Prostate gland (tissue), 2 donors: ENCODE measurements around the gene NPIPB12.
A peak's percentile ranks its signal among the peaks of the same experiment; 100 is the strongest.
"Not testable (repeated sequence)": the region's sequence is repeated elsewhere in the genome, so short reads cannot be mapped to it uniquely, and the experiment has no call there.

Experiments used
- CTCF ChIP-seq, 4 experiments: fragments of 200-600 bp in 2 of 4; fragments of 450-650 bp in 2 of 4; sonication (generic) in 2 of 4; IDR thresholded peaks; 1 replicate in 3 of 4; 2 replicates in 1 of 4; pipeline ENCODE4 v1.5.1; 2016 to 2019; ENCODE audit warnings: antibody characterized with exemption in 4 of 4, mild to moderate bottlenecking in 2 of 4, moderate library complexity in 2 of 4
- POLR2A ChIP-seq: fragments of 450-650 bp; IDR thresholded peaks from one replicate; pipeline ENCODE4 v1.6.1; 2016; ENCODE audit warnings: antibody characterized with exemption, mild to moderate bottlenecking
- POLR2AphosphoS5 ChIP-seq: sonication (generic); formaldehyde crosslinking; IDR thresholded peaks from one replicate; pipeline ENCODE4 v1.6.1; 2017; ENCODE audit warnings: antibody characterized with exemption

- peak; percentile 15 for TF ChIP-seq POLR2AphosphoS5
- TF ChIP-seq CTCF (IDR thresholded peaks at IDR 0.05); POLR2A: not testable (repeated sequence)
These were observed 36.5 kb downstream of the NPIPB12 start for GRCh38 chr16:29469660-29470059.
